ELF-1 (cell line): Measurements from ENCODE around the gene KRTDAP.

Experiments
- DNase-seq: peaks from one replicate; pipeline ENCODE4 v3.0.0-alpha.2; 2016; ENCODE audit warnings: low read depth, low spot score

KRTDAP gene, protein sequence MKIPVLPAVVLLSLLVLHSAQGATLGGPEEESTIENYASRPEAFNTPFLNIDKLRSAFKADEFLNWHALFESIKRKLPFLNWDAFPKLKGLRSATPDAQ

DNA sequence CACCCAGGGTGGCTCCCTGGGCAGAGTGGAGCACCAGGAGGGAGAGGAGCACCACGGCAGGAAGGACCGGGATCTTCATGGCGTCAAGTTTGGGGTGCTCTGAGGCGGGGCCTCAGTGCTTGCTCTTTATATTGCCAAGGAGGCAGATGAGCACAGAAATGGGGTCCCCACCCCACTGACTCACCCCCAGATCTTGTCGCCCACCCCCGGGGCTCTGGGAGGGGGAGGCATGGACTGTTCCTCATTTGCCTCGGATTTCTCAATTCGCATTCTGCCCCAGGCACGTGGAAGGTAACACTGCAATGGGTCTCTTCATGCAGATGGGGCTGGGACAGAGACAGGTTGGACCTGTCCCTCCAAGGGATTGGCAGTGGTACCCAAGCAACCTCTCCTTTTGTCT is at the start of gene KRTDAP:
TSS of gene KRTDAP (minus strand) at position 101 of the 400 bp plus-strand sequence. CDS start at position 79, 22 bp downstream.
- DNase-seq, result no peak

DNA sequence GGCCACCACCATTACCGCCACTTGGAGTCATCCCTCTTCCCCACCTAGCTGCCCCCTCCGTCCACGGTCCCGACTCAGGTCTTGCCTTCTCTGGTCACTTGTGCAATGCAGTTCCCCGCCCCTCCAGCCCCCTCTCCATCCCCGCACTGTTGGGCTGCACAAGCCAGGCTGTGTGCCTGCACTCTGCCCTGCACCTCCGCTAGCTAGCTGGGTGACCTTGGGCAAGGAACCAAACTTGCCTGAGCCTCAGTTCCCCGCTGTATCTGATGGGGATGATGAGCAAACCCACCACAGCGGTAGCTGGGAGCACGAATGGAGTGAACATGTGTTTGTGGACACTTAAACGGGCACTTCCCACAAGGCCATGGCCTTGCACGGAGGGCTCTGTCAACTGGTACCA is 49.6 kb upstream of the KRTDAP start:
- no peak for DNase-seq

DNA sequence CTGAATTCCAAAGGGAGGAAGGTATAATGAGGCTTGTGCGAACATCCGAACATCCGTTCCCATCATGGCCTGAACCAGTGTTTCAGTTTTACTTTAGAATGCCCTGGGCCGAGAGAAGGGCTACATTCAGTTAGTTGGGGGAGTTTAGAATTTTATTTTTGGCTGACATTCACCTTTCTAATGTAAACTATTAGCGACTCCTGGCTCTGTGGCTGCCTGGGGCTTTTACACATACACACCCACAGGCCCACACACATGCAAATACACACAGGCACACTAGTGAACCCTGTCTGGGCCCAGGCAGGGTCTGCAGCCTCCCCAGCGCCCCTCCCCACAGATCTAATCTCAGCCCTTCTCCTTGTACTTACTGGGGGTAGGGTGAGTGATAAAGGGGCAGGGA is 49.0 kb upstream of the KRTDAP start:
- DNase-seq, result no peak

DNA sequence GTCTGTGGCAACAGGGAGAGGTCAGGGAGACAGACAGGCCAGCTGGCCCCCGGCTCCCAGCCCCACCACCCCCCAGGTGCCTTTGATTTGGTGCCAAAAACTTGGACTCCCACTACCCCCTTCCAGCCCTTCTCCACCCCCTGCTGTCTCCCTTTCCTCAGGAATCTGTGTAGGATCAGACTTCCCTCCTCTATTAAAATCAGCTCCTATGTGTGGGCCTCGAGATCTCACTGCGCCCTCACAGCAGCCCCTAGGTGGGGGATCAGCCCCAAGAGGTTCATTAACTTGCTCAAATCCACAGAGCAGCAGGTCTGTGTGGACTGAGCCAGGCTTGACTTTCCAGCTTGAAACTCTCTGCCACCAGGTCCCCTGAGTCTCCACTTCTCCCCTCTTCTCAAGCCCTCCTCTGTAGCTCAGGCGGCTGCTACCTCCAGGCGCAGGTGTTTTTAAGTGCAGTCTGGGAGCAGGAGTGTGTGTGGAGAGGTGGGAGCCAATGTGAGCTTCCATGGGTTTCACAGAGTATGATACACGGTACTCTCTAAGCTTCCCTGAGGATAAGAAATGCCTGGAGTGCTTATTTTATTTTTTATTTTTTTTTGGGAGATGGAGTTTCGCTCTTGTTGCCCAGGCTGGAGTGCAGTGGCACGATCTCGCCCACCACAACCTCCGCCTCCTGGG is 44.7 kb upstream of the KRTDAP start:
- DNase-seq, result no peak

DNA sequence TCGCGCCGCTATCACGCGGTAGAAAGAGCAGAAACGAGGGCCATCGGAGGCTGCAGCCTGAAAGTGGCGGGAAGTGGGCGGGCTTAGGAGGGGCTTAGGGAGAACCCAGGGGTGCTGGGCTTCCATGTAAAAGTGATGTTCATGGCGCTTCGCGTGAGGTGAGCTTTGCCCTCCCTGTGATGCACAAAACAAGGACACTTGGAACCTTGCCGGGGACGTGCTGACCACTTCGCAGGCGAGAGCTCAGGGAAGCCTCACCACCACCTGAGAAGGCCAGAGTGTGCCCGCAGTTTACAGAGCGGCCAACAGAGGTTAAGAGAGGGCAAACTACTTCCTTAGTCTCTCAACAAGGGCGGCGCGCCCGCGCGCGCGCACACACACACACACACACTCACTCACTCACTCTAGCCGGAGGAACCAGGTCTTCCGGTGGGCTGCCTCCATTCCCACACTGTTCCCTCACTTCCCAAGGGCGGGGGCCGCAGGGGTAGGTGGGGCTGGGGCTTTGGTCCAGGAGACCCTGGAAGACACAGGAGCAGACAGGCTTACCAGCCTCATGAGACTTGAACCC is 43.6 kb upstream of the KRTDAP start:
- DNase-seq, result peak; percentile 67

DNA sequence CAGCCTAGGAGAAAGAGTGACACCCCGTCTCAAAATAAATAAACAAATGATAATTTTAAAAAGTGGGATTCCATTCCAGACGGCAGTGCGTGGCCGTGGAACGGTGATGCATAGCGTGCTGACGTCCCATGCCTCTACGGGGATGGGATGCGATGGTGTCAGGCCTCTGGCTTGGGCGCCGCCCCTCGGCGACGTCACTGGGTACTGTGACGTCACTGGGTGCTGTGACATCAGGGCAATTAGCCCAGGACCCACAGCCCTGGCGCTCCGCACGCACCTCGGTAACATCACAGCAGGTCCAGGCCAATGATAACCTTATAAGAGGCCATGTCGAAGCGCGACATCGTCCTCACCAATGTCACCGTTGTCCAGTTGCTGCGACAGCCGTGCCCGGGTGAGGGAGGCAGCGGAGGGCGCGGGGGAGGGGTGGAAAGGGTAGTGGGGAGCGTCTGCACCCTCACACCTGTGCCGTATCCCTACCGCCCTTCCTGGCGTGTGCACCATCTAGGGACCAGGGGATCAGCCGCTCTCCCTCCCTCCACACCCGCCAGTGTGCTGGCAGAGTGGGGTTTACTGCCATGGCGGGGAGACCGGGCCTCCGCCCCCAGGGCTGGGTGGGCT is 43.0 kb upstream of the KRTDAP start, which contains the start of gene GAPDHS:
TSS of gene GAPDHS (plus strand) at position 256 of the 621 bp plus-strand sequence. CDS start at position 328, 72 bp downstream.
- DNase-seq, result no peak

DNA sequence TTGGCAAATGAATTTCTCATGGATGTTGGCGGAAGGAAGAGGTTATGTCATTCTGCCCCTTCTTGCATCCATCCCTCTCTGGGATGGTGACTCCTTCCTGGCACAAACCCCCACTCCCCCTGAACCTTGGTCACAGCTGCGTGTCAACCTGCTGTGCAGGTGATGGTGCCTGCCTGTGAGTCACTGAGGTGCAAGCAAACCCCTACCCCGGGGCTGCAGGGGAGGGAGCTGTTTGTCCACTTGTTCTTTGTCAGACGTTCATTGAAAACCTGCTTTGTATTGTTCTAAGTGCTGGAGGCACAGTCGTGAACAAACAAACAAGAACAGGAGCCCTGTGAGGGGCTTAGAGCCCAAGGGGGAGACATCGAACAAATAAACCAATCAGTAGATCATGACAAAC is 41.0 kb upstream of the KRTDAP start:
- DNase-seq, result peak; percentile 67

DNA sequence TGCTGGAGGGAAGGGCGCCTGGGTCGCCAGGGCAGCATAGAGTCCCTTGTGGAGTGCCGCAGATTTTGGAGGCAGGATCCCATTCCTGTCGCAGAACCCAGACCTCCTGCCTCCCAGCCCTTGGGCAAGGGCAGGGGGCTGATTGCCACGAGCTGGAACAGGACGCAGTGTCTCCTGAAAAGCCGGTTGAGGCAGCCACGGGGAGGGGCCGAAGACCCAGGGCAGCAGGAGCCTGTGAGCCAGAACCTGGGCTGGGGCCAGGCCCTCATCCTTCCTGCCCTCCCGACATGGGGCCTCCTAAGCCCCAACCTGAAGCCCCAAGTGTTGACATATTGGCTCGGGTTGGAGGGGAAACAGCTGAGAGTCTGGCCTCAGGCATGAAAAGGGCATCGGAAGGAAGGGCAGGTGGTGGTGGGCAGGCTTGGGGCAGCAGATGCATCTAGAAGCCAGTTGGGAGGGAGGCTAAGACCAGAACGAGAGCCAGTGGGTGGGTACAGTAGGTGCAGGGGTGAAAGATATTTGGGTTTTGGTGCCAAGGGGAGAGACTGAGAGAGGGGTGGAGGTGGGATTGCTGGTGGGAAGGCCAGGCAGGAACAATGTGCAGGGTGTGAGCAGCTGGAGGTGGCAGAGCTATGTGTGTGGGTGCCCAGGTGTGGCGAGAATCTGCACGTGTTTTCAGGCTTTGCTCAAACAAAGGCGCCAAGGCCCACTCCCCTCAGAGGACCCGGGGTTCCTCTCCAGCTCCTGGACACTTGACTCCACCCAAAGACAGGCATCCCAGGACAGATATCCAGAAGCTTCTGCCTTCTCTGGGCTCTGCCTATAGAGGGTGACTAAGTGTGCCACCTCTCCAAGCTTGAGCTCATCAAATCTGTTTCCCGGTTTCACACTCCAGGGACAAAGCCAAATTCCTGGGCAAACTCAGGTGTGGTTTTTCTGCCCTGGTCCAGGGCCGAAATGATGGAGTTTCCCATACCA is 39.3 kb upstream of the KRTDAP start:
- peak; percentile 41 for DNase-seq

DNA sequence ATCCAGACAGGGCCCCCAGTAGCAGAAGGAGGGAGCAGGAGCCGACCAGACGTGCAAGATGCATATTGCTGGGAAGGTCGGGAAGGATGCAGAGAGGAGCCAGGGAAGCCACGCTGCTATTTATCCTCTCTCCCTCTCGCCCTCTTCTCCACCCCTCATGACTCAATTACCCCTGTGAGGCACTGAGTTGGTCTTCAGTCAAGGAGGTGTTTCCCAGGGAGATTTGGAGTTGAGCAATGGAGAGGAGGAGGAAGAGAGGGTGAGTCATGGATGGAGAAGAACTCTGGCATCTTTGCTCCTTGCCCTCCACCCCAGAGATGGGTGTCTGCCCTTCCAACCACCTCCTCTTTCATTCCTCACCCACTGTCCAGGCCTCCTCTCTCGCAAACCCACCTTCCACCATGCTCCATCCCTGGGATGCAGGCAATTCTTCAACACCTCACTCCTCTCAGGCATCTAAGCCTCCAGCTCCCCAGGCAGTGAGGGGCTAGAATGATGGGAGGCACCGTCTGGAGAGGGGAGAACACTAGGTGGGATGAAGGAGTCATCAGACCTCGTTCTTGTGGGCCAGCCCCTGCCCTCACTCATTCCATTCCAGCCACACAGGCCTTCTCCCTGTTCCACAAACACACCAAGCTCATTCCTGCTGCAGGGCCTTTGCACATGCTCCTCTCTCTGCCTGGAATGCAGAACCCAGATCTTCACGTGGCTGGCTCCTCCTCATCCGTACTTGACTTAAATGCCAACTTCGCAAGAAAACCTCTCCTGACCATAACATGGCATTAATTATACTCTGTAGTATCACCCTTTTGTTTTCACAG is 38.2 kb upstream of the KRTDAP start, which contains the start of gene SBSN:
TSS of gene SBSN (minus strand) at position 94 of the 821 bp plus-strand sequence. CDS start at position 64, 30 bp downstream.
- no peak for DNase-seq

DNA sequence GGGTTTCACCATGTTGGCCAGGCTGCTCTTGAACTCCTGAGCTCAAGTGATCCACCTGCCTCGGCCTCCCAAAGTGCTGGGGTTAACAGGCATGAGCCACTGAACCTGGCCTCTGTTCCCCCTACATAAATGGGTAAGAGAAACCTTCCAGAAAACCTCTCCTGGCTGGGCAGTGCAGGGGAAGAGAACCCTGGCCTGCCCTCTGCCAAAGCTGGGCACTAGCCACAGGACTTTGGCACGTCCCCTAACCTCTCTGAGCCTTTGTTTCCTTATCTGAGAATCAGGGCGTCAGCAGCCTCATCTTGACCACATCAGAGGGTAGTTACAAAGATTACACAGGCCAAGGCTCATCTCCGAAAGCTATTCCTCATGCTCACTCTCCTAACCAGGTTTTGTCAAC is 35.6 kb upstream of the KRTDAP start:
- no peak for DNase-seq

DNA sequence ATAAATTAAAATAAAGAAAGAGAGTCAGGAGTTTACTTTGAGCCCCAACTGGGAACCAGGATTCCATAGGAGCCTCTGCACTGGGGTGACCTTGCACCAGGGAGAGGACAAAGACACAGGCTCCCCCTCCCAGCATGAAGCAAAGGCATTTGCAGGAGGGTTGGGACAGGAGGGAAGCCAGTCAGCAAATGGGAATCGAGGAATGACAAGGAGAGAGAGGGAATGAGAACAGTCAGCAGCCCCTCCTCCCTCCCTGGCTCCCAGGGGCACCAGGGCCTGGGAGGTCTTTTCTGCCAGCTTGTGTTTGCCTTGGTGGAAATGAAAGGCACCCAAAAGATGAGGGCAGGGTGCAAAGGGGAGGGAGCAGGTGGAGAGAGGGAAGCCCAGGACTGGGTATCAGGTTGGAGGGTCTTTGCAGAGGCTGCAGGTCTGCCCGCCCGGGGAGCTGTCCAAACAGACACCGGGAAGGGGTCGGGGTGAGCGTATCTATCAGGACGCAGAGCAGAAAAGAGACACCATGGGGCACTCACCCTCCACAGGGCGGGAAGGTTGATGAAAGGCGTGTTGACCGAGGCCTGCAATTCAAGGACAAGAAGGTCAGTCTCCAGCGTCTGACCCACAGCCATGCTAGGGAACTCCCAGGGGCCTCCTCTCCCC is 34.0 kb upstream of the KRTDAP start:
- DNase-seq, result peak; percentile 56

DNA sequence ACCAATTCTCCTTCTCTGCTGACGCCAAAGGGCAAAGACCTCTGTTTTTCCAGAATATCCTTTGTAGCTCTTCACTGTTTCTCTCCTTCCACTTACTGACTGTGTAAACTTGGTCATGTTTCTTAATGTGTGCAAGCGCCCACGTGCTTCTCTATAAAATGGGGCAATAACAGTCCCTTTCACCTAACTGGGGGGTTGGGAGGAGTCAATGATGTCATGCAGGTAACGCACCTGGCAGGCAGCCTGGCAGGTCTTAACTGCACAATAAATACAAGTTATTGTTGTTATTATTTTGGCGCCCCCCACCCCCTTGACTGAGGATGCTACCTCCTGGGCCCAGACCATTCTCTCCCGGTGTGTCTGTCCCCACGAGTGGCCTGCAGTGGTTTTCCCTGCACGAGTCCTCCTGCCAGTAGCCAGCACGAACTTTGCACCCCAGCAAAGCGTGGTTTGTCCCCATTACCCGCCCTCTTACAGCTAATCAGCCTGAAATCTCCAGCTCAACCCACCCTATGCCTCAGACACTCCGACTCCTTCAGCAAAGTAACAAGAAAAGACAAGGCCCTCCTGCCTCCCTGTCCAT is 32.6 kb upstream of the KRTDAP start:
- DNase-seq, result no peak

DNA sequence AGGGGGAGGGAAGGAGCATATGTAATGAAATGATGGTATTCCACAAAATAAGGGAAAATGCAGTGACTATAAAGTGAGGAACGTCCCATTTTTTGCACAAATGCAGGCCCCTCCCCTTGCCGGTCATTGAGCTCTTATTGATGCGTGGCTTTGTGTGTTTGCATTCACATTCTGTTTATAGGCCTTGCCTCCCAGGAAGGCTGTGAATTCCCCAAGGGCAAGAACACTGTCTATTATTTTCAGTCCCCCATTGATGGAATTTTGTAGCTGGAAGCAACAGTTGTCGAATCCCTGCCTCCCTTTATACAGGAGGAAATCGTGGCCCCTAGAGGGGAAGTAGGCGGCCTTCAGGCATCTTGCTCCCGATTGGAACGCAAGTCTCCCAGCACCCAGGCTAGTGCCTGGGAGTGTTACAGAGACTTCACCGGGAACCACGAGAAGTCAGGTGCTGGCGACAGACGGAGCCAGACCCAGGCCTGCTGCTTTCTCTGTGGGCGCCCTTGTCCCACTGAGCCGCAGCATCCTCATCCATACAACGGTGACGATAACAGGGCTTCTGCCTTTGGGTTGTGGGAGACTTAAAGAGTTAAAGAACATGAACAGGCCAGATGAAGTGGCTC is 31.0 kb upstream of the KRTDAP start:
- peak; percentile 56 for DNase-seq

DNA sequence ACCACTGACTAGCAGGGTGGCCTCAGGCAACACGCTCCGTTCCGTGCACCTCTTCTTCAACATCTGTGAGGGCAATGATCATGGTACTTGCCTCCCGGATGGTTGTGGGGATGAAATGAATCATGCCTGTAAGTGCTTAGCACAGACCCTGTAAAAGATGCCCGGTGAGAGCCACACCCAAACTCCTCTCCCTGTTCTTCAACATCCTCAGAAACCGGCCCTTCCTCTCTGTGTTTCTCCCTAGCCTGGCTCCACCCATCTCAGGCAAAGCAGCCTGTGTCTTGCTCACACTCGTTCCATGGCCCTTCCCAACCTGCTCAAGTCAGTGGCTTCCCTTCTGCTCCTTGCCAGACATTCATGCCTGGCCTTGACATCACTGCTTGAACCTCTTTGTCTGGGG is 29.0 kb upstream of the KRTDAP start:
- peak; percentile 15 for DNase-seq

DNA sequence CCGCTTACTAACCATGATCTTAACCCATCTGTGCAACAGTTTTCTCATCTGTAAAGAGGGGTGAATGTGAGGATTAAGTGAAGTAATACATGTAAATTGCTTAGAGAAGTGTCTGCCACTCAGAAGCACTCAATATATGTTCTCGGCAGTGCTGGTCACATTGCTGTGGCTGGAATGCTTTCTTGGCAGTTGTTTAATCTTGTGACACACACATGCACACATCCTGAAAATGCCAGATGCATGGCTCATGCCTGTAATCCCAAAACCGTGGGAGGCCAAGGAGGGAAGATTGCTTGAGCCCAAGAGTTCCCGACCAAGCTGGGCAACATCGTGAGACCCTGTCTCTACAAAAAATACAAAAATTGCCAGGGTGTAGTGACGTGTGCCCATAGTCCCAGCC is 28.0 kb upstream of the KRTDAP start:
- DNase-seq, result no peak

DNA sequence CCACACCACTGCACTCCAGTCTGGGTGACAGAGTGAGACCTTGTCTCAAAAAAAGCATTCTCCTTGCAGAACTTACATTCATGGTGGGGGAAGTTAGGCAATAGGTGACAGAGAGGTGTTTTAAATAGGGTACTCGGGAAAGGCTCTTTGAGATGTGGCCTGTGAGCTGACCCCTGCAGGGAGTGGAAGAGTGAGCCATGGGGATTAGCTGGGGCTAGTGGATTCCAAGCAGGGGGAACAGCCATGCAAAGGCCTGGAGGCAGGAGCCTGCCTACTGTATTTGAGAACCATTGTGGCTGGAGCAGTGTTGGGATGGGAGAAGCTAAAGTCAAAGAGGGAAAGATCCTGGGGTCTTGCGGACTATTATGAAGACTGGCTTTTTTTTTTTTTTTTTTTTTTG is 27.1 kb upstream of the KRTDAP start:
- DNase-seq, result peak; percentile 21

DNA sequence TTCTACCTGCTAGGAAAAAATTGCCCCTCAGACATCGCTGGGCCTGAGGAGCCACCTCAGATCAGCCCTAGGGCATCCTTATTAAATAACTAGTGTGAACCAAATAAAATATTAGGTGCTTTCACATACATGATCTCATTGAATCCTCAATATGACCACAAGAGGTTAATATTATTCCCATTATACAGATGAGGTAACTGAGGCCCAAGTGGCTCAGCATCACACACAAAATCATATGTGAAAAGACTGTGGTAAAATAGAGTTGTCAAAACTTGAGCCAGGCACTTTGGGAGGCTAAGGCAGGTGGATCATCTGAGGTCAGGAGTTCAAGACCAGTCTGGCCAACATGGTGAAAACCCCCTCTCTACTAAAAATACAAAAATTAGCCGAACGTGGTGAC is 26.0 kb upstream of the KRTDAP start:
- DNase-seq, result no peak

DNA sequence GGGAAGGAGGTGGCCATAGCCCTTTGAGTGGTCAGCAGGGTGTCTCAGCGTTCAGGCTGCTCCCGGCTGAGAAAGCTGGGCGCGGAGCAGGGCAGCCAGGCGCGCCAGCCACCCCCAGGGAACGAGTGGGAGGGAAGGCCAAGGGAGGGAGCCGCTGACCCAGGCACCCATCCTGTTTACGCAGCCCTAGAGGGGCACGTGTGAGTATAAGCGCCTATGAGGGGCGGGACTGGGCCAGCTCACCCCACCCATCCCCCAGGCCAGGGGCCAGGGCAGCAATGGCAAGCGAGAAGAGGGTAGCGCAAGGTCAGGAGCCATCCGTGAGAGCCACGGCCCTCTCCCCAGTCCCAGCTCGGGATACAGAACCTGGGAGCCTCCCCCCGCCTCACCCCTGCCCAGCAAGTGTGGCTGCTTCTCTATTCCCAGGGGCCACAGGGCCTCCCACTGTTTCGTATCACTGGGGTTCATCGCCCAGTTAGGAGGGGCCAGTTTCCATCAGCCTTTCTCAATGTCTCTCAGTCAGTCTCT is 24.1 kb upstream of the KRTDAP start:
- DNase-seq, result peak; percentile 40
